GM12872 (cell line): Measurements from ENCODE around the gene CMBL.

ENCODE experiments used
- TF ChIP-seq, protein P1 (sequence below): IDR thresholded peaks from 3 replicates; pipeline ENCODE4 v1.5.1; 2011; ENCODE audit warnings: low read depth, mild to moderate bottlenecking, low read length, moderate library complexity; ENCODE audit not compliant: insufficient read depth

CMBL gene

DNA sequence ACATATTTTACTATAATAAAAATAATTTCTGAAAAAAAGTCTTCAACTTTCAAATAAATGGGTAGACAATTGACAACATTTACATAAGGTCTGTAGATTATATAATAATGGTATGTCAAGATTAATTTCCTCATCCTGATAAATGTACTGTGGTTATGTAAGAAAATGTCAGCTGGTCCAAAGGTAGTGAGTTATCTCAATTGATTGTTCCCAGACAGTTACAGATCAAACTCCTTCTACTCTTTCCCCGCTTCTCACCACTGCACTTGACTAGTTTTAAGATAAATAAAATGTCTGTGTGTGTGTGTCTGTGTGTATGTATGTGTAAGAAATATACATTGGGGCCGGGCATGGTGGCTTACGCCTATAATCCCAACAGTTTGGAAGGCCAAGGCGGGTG lies 29.4 kb upstream of the CMBL start:
- TF ChIP-seq, protein P1, sequence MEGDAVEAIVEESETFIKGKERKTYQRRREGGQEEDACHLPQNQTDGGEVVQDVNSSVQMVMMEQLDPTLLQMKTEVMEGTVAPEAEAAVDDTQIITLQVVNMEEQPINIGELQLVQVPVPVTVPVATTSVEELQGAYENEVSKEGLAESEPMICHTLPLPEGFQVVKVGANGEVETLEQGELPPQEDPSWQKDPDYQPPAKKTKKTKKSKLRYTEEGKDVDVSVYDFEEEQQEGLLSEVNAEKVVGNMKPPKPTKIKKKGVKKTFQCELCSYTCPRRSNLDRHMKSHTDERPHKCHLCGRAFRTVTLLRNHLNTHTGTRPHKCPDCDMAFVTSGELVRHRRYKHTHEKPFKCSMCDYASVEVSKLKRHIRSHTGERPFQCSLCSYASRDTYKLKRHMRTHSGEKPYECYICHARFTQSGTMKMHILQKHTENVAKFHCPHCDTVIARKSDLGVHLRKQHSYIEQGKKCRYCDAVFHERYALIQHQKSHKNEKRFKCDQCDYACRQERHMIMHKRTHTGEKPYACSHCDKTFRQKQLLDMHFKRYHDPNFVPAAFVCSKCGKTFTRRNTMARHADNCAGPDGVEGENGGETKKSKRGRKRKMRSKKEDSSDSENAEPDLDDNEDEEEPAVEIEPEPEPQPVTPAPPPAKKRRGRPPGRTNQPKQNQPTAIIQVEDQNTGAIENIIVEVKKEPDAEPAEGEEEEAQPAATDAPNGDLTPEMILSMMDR: no peak

DNA sequence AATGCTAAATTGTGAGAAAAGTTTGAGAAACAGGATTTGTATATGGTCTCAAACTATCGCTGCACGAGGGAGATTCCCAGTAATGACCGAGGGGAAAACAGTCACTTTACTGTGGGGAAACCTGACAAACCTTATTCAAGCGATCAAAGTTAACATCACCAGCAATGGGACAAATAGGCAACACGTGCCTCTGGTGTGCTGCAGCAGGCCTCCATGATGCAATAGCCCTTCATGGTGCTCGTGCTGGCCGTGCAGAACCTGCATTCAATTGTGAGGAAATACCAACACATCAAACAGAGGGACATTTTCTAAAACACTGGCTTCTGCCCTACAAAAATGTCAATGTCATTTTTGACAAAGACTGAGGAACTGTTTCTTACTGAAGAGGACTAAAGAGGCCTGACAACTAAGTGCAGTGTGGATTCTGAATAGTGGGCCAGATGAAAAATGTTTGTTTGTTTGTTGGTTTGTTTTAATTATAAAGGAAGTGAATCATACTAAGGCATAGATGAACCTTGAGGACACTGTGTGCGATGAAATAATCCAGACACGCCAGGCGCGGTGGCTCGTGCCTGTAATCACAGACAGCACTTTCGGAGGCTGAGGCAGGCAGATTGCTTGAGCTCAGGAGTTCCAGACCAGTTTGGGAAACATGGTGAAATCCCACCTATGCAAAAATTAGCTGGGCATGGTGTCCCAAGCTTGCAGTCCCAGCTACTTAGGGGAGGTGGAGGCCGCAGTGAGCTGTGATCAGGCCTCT lies 28.2 kb upstream of the CMBL start:
- TF ChIP-seq, protein P1: no peak

DNA sequence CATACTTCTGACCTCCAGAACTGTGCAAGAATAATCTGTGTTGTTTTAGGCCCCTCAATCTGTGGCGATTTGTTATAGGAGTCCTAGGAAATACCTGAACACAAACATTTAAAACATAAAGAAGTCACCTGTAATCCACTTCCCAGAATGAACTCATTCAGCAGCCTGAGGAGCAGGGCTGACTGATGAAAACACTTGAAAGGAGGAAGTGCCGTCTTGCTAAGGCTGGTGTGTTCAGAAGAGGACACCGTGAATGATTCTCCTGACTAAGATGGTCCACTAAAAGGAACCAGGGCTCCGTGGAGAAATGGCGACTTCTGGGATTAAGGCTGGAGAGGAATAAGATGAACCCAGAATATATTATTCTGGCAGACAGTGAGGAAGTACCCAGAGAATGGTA lies 27.1 kb upstream of the CMBL start:
- TF ChIP-seq, protein P1: no peak

DNA sequence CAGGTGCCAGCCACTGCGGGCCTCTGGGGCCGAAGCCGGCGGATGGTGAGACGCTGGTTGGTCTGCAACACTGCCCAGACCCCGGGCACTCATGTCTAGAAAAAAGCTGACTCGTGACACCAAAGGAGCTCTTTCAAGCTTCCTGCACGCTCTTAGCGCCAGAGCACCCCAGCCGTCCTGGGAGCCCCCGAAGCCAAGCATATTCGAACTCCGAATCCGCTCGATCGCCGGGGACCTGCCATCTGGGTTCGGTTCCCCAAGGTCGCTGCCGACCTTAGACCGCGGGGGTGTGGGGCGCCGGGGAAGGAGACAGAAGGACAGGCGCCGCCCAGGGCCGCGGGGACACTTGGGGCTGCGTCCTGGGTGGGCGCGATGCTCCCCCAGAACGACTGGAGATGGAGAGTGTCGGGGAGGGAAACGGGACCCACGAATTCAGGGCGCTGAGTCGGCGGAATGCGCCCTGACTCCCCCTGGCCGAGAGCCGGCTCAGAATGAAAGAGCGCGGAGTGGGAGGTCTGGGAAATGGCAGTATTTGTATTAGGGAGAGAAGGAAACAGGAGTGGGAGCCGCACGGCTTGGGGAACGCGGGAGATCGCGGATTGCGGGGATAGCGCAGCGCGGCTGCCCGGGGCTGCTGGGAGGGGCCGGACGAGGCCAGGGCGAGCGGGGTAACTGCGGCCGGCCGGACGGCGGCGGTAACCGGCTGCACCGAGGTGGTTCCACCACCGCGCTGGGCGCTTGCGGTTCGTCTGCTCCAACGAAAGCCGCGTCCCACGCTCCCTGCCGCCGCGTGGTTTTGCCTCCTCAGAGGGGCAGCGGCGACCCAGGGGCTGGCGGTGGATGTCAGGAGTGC lies 25.7 kb upstream of the CMBL start:
- TF ChIP-seq, protein P1: peak; percentile 28; the same call in 1 of the 3 replicates

DNA sequence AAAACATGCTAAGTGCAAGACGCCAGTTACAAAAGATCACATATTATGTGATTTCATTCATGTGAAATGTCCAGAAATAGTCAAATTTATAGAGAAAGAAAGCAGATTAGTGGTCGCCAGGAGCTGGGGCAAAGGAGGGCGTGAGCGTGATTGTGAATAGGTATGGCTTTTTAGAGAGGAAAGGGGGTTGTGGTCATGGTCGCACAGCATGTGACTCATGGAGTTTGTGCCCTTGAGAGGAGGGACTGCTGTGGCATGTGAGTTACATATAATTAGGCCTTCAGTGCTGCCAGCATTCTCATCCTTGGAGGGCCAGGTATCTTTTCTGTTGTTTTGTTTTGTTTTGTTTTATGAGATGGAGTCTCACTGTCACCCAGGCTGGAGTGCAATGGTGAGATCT lies 24.6 kb upstream of the CMBL start:
- TF ChIP-seq, protein P1: no peak

DNA sequence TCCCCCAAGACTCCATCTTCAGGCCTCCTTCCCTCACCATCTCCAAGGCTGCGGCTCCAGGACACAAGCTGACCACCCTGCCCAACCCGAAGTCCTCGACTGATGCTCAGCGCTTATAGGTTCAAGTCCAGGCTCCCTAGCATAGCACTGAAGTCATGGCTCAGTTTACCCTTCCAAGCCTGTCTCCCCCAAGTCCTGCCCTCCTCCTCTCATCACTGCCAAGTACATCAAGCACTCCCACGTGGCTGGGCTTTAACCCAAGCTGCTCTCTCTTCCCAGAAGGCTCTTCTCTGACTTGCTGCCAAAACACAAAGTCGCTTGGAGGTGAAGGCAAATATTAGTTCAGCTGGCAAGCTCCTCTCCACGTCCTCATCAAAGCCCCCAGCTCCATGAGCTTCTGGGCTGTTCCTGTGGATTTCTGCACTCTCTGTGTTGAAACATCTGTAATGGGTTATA lies 23.7 kb upstream of the CMBL start:
- TF ChIP-seq, protein P1: no peak

DNA sequence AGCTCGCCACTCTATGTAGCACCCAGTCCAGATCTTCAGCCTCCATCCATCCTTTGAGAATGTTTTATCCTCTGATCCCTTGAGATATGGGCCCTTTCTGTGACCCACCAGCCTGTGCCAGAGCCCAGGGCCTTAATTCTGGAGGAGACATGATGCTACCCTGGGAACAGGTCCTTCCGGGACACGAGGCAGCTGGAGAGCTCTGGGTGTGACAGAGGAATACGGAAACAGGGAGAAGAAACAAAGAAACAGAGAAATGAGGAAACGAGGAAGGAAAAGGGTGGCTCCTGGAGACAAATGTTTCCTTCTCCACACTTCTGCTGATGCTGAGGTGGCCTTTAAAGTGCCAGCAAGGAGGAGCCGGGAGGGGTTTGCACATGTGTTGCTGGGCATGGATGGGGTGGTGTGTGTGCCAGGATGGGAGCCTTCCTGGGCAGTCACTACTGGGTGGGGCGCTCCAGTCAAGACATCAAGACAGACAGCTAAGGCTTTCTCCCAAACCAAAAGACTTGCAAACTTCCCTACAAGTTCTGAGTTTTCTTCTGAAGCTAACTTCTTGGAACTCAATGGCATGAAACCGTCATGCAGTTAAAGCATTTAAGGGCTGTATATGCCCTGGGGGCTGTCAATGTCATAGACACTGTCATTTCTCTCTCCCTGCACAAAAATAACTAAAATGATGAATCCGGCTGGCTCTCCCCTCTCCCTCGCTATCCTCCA lies 23.0 kb upstream of the CMBL start:
- TF ChIP-seq, protein P1: no peak
